Measurements from ENCODE around the gene UBE2H.
A peak's percentile ranks its signal among the peaks of the same experiment; 100 is the strongest.

DNA sequence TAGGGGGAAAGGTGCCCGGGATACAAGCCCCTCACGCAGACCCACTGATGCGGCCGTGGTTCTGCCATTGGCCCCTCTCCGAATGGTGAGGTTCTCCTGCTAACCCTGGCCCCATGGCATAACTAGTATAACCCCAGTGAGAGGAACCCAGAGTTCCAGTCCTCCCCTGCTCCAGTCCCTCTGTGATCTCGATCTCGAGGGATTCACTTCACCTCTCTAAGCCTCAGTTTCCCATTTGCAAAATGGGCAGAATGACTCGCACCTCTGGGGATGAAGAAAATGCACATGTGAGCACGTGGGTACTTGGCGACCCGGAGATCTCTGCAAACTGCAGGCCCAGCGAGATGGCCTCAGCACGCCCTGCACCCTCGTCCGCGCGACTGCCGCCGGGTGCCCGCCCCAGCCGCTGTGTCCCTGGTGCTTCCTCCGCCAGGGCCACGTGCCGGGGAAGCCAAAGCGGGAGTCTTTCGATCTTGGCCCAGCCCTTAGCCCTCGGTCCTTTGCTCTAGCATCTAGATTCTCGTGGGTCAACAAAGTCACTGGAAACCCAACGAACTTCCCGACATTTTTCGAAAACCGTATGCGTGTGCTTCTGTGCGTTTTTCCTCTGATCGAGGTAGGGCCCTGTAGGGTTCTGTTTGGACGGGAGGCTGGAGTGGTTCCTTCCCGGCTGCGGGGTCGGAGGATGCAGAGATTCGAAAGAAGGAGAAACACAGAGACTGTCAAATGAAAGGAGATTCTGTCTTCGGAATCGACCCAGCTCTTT is 169.8 kb downstream of the UBE2H start:
- TF ChIP-seq SUZ12 (IDR thresholded peaks at IDR 0.05; ENCODE audit: extremely low read depth, insufficient read depth, insufficient read length) (peak; percentile 23), ZNF274 (IDR thresholded peaks at IDR 0.05; ENCODE audit: low read depth, low read length) (no peak)

Measured in NT2/D1 (cell line).